MV-4-11 (cell line): Measurements from ENCODE around the gene VWA8.
"Not testable (repeated sequence)": the region's sequence is repeated elsewhere in the genome, so short reads cannot be mapped to it uniquely, and the experiment has no call there.

Source experiments
- DNase-seq: peaks from one replicate; lab custom pipeline; 2025; lab: John Stamatoyannopoulos, UW

Gene VWA8

GRCh38 chr13:41745496-41745895 is 215.4 kb downstream of the VWA8 start:
- DNase-seq, result not testable (repeated sequence)

- no peak for DNase-seq
Measured at GRCh38 chr13:41742917-41743552, 217.9 kb downstream of the VWA8 start.

DNA sequence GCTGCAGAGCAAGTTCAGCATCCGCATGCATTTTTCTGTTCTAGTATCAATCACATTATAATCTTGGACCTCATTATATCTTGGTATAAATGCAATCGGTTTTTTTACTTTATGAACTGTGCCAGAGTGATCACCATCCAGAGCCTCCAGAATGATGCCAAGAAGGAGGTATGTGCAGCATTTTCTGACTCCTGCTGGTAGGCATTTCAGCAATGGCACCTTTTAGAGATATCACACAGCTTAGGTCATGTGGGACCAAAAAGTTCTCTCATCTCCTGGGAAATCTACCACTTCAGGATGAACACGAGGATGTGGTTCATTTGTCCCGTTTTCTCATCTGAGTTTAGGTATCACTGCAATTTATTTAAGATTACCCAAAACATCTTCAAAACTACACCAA is 220.4 kb downstream of the VWA8 start:
- no peak for DNase-seq

GRCh38 chr13:41722684-41723535 is 238.0 kb downstream of the VWA8 start:
- DNase-seq, result no peak

GRCh38 chr13:41720839-41721561 is 239.9 kb downstream of the VWA8 start:
- DNase-seq, result no peak

- no peak for DNase-seq
Measured at GRCh38 chr13:41716236-41716635, 244.7 kb downstream of the VWA8 start.

DNA sequence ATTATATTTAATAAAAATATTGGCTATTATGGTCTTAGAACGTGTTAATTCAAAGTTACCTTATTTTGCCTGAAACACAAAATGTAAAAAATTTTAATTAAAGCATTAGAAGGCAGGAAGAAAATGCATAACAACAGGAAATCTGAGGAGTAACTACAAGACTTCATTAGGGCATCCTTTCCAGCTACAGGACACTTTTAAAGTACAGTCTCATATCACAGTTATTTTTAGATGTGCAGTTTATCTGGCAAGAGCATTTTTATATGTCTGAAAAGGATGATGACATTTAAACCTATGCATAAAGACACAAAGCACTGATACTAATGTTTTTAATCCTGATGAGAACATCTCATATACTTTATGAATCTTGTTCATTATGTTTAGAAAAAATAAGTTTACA is 247.5 kb downstream of the VWA8 start:
- DNase-seq, result no peak

- no peak for DNase-seq
Measured at GRCh38 chr13:41710771-41711170, 250.1 kb downstream of the VWA8 start.

- DNase-seq, result peak; percentile 13
Measured at GRCh38 chr13:41709511-41709910, 251.4 kb downstream of the VWA8 start.

- no peak for DNase-seq
Measured at GRCh38 chr13:41708713-41709112, 252.2 kb downstream of the VWA8 start.

GRCh38 chr13:41707194-41707821 is 253.6 kb downstream of the VWA8 start:
- DNase-seq, result no peak

- DNase-seq, result no peak
Measured at GRCh38 chr13:41706152-41706551, 254.8 kb downstream of the VWA8 start.

DNA sequence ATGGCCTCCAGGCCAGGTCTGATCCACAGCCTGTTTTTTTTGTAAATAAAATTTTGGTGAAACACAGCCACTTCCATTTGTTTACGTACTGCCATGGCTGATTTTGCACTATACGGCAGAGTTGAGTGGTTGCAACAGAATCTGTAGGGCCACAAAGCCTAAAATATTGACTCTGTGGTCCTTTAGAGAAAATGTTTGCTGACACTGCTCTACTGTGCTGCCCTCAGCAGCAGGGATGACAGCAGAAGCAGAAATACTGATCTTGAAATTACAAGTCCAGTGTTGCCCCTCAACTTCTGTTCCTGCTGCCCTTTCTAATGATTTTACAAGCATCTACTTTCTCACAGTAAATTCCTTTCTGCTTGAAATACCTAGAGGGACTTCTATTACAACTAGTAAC is 258.4 kb downstream of the VWA8 start:
- no peak for DNase-seq

DNA sequence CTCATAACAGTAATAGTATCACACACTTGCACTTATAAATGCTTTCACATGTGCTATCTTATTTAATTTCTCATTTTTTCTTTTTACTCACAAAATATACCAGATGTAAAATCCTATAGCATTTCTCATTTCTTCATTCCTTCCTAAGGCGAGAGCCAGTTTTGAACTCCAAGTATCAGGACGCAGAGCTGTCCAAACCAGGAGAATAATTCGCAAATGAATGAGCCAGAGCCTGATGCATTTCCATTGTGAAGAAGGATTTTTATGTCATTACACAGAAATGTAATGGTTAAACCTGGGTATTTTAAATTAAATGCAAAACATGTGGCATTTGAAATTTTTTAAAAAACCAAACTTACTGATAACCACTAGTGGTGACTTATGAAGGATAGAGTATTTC is 259.2 kb downstream of the VWA8 start:
- no peak for DNase-seq

DNA sequence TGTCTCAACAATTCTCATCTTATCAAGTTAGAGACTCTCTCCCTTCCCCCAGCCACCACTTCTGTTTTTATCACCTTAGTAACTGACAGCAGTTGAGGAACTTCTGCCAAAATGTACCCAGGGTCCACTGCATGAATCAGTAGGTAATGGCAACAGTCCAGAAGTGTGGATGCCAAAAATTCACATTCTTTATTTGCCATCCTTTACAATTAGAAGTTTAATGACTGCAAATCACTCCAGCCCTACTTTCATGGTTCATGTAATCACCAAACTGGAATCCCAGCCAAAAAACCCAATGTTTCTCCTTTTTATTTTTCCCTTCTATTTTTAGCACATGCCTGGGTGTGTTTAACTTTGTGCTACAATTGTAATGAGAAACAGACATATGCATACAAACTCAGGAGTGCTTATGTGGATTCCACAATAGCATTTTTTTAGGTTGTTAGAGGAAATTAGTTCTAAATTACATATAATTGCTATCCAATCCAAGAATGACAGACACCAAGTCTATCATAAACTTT is 260.1 kb downstream of the VWA8 start:
- DNase-seq, result peak; percentile 57

GRCh38 chr13:41699759-41700158 is 261.1 kb downstream of the VWA8 start:
- no peak for DNase-seq

- DNase-seq, result no peak
Measured at GRCh38 chr13:41697578-41697977, 263.3 kb downstream of the VWA8 start.

DNA sequence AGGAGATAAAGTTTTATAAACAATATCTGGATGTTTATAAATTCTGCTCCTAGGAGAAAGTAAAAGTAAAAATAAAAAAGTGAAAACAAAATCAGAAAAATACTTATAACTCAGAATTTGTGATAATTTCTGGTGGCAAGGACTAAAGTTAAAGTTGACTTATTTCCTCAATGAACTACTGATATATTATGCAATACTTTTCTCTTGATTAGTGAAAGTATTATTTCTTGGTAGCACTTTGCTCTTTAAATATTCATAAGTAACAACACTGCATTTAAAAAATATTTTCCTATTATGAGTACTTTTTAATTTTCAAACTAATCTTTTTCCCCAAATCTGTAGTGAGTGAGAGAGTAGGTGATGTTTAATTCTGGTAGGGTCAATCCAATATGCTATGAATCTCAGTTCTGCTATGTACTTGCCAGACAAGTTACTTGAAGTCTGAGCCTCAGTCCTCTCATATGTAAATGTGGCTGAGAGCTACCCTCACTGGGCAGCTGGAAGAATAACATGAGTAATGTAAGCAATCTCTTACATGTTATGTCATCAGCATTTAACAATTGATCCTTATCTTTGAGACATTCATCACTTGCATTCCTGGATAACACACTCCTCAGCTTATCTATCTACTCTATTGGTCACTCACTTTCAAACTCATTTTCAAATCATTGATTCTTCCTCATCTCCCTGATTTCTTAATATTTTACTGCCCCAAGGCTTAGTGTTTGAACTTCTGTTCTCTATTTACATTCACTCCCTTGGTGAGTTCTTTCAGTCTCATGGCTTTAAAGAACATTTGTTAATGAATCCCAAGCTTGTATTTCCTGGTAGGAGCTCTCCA is 264.5 kb downstream of the VWA8 start:
- peak; percentile 4 for DNase-seq

DNA sequence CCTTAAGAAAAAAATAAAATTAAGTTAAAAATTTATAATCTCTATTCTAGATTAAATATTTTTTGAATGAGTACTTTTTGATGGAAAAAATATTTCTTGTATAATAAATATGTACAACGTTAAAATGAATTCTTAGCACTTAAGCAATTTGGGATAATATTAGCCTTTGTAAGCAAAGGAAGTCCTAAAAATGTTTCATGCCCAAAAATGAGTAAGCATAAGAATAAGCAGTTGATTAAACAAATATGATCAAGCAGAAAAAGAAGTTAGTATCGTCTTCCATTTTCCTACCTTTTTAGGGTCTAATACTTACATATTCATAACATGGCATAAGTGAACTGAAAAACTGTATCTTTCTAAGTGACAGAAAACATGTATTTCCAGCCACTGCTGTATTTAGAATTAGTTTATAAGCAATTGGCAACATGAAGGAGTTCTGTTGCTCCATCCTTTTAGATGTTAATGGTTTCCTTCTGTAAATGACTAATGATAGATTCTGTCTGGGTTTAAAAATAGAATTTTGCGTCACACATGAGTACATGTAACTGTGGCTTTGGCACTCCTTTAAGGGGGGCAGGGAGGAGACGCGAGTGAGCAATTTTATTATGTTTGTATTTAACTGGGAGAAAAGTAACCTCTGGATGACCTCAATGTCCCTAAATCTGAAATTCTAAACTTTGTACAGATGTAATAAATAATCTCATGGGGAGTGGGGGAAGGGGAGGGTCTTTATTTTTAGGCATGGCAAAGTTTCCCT is 266.2 kb downstream of the VWA8 start:
- peak; percentile 86 for DNase-seq

GRCh38 chr13:41693434-41693833 is 267.5 kb downstream of the VWA8 start:
- no peak for DNase-seq

GRCh38 chr13:41691274-41691673 is 269.6 kb downstream of the VWA8 start:
- DNase-seq, result no peak
